Measurements from ENCODE around the gene GDF3. TPM values are rescaled to one million over a fixed set of nuclear protein-coding genes. Genes with fewer than 3 reads are reported as not detected.
"Not testable (repeated sequence)": the region's sequence is repeated elsewhere in the genome, so short reads cannot be mapped to it uniquely, and the experiment has no call there.

The GDF3 gene
- total and polyA plus RNA-seq, 9 donors: 0.23 to 1.0 (median 0.30) TPM; not detected in 3

DNA sequence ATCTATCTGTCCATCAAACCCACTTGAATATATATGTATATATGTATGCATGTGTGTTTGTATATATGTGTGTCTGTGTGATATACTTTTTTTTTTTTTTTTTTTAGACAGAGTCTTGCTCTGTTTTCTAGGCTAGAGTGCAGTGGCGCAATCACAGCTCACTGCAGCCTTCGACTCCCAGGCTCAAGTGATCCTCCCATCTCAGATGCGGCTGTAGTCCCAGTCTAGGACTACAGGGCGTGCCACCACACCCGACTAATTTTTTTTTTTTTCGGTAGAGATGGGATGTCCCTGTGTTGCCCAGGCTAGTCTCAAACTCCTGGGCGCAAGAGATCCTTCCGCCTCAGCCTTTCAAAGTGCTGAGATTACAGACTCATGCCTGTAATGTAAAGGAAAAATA lies 16.8 kb downstream of the GDF3 start:
- 80 to 81% (median 80%) methylated on average over 8 of the region's 8 CpGs for WGBS, 3 donors
- Histone ChIP-seq H3K9me3 (no peaks in the 10 kb centered on the region), H3K36me3 (no peaks in the 10 kb centered on the region), H3K27me3 (no peaks in the 10 kb centered on the region), H3K4me3 (no peak overlapping the region), H3K4me1 (ENCODE audit: insufficient read depth) (no peaks in the 10 kb centered on the region), H3K27ac (no peak overlapping the region)
- DNase-seq: no peak
- TF ChIP-seq POLR2A (IDR thresholded peaks at IDR 0.05) (no peak), EP300 (IDR thresholded peaks at IDR 0.05) (no peak)
- TF ChIP-seq, protein P1, sequence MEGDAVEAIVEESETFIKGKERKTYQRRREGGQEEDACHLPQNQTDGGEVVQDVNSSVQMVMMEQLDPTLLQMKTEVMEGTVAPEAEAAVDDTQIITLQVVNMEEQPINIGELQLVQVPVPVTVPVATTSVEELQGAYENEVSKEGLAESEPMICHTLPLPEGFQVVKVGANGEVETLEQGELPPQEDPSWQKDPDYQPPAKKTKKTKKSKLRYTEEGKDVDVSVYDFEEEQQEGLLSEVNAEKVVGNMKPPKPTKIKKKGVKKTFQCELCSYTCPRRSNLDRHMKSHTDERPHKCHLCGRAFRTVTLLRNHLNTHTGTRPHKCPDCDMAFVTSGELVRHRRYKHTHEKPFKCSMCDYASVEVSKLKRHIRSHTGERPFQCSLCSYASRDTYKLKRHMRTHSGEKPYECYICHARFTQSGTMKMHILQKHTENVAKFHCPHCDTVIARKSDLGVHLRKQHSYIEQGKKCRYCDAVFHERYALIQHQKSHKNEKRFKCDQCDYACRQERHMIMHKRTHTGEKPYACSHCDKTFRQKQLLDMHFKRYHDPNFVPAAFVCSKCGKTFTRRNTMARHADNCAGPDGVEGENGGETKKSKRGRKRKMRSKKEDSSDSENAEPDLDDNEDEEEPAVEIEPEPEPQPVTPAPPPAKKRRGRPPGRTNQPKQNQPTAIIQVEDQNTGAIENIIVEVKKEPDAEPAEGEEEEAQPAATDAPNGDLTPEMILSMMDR (IDR thresholded peaks at IDR 0.05): no peak
- intact Hi-C loops (cut with DNase I): no loop called here

DNA sequence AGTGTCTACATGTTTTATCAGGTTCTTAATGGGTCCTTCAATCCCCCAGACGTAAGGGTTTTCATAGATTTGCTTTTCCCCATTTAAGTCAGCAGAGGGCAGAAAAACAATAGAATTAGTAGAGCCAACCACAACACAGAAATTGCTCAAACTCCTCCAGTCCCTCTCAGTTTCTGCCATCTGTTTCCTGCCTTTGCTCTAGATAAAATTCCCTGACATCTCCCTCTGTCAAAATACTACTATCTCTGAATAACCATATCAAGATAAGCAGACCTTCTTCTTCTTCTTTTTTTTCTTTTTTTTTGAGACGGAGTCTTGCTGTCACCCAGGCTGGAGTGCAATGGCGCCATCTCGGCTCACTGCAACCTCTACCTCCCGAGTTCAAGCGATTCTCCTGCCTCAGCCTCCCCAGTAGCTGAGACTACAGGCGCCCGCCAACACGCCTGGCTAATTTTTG lies 18.1 kb downstream of the GDF3 start:
- WGBS, 3 donors: 46 to 59% (median 55%) methylated on average over 9 of the region's 9 CpGs
- DNase-seq; H3K36me3 ChIP-seq; H3K27ac ChIP-seq; H3K4me1 ChIP-seq (ENCODE audit: insufficient read depth); H3K9me3 ChIP-seq; H3K27me3 ChIP-seq; intact Hi-C loops (cut with DNase I); H3K4me3 ChIP-seq: not testable (repeated sequence)

DNA sequence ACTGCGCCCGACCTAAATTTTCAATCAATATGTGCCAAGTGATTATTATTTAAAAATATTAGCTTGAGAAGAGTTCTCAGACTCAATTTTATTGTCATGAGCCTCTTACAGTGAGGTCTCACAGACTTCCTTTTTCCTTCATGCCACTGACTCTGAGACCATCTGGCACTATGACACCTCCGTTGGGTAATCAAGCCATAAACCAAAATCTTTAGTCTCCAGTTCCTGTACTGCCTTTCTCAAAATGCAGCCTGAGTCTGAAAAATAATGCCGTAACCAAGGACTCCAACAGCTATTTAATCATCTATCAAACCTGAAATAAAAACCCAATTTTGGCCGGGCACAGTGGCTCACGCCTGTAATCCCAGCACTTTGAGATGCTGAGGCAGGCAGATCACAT lies 20.1 kb downstream of the GDF3 start:
- H3K27ac ChIP-seq; DNase-seq; H3K27me3 ChIP-seq; H3K9me3 ChIP-seq; H3K4me3 ChIP-seq; H3K36me3 ChIP-seq; intact Hi-C loops (cut with DNase I); H3K4me1 ChIP-seq (ENCODE audit: insufficient read depth): not testable (repeated sequence)
- WGBS, 3 donors: 66 to 73% (median 71%) methylated on average over 6 of the region's 6 CpGs

DNA sequence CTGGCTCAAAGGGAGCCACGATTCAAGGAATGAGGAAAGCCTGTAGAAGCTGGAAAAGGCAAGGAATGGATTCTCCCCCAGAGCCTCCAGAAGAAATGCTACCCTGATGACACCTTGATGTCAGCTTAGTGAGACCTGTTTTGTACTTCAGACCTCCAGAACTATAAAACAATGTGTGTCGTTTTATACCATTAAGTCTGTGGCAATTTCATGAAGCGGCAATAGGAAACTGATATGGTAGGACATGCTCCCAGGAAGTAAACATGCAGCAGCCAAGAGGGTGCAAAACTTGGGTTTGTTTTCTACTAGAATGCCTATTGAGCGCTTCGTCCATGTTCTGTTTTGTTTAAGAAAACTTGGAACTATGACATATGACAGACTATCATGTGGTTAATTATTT lies 27.4 kb downstream of the GDF3 start:
- Histone ChIP-seq H3K4me3 (no peak overlapping the region), H3K9me3 (no peaks in the 10 kb centered on the region), H3K27ac (no peak overlapping the region), H3K27me3 (no peaks in the 10 kb centered on the region), H3K4me1 (ENCODE audit: insufficient read depth) (no peaks in the 10 kb centered on the region), H3K36me3 (no peaks in the 10 kb centered on the region)
- WGBS, 3 donors: 65 to 73% (median 68%) methylated on average over 5 of the region's 5 CpGs
- DNase-seq: no peak
- TF ChIP-seq POLR2A (IDR thresholded peaks at IDR 0.05) (no peak), EP300 (IDR thresholded peaks at IDR 0.05) (no peak)
- intact Hi-C loops (cut with DNase I): no loop called here

DNA sequence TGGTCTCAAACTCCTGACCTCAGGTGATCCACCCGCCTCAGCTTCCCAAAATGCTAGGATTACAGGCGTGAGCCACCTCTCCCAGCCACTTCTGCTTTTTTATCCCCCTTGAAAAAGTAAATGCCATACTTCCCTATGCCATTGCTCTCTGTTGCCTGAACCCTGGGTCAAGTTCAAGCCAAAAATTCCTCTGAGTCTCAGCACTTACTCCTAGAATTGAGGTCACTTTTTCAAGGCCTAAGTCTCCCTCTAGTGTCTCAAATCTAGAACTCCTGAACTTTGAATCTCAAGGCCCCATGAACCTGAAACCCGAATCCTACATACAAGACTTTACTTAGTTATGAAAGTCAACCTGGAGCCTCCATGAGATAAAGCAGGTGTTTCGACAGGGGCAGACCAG lies 28.4 kb downstream of the GDF3 start:
- Histone ChIP-seq H3K27ac (no peak overlapping the region), H3K27me3 (no peaks in the 10 kb centered on the region), H3K4me1 (ENCODE audit: insufficient read depth) (no peaks in the 10 kb centered on the region), H3K36me3 (no peaks in the 10 kb centered on the region), H3K4me3 (no peak overlapping the region), H3K9me3 (no peaks in the 10 kb centered on the region)
- WGBS, 3 donors: 85 to 89% (median 88%) methylated on average over 4 of the region's 4 CpGs
- DNase-seq: no peak
- intact Hi-C loops (cut with DNase I): no loop called here
- TF ChIP-seq POLR2A (IDR thresholded peaks at IDR 0.05): no peak
- TF ChIP-seq, protein P1 (IDR thresholded peaks at IDR 0.05): no peak
- no peak for TF ChIP-seq EP300 (IDR thresholded peaks at IDR 0.05)

DNA sequence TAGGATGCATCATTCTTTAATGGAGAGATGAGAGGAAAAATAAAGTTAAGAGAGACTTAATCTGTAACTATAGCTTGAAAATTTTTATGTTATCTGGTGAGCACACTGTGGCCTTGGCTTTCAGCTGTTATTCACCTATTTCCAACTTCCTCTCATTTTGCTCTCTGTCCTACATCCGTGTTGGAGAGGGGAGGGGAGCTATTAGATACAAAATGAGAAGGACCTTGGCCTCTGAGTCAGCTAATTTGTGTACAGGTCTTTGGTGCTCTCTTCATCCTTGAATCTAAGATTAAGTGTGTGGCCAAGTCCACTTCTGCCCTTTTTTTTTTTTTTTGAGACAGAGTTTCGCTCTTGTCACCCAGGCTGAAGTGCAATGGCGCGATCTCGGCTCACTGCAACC lies 29.0 kb downstream of the GDF3 start:
- intact Hi-C loops (cut with DNase I): no loop called here
- WGBS, 3 donors: 73 to 81% (median 80%) methylated on average over 5 of the region's 5 CpGs
- H3K9me3 ChIP-seq: no peaks in the 10 kb centered on the region
- H3K27me3 ChIP-seq: no peaks in the 10 kb centered on the region
- H3K4me3 ChIP-seq: no peak overlapping the region
- no peaks in the 10 kb centered on the region for H3K36me3 ChIP-seq
- TF ChIP-seq, protein P1 (IDR thresholded peaks at IDR 0.05): no peak
- TF ChIP-seq EP300 (IDR thresholded peaks at IDR 0.05) (no peak), POLR2A (IDR thresholded peaks at IDR 0.05) (no peak)
- no peak overlapping the region for H3K27ac ChIP-seq
- DNase-seq: no peak
- no peaks in the 10 kb centered on the region for H3K4me1 ChIP-seq (ENCODE audit: insufficient read depth)

Data from ovary (tissue), 9 donors.